Femur (tissue), 1 donor: Measurements from ENCODE around the gene CLIC5.

Experiments used
- DNase-seq: peaks from one replicate; pipeline ENCODE4 v3.0.0-alpha.2; 2017

The CLIC5 gene

DNA sequence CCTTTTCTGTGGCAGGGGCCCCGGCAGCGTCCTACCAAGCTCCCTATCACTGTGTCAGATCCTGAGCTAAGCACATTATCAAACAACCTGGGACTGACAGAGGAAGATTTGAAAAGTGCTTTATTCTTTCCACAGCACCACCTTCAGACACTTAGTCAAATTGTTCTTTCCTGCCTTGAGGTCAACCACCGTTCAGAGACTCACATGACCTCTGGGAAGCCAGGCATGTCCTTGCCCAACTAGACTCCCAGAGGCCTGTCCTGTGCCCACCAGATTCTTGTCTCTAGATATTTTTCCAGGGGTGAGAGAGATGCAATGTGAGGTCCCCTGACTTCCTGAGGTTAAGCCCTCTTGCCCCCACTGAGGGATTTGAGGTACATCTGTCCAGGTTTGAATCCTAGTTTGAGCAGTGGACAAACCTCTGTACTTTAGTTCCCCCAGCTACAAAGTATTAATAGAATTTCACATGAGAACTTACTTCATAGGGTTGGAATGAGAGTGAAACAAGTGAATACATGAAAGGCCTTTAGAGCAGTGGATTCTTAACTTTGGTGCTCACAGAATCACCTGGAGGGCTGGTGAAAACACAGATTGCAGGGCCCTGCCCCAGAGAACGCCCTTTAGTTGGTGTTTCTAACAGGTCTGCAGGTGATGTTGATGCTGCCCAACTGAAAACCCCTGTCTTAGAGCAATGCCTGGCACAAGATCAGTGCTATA, 179.8 kb downstream of the CLIC5 start:
- no peak for DNase-seq

DNA sequence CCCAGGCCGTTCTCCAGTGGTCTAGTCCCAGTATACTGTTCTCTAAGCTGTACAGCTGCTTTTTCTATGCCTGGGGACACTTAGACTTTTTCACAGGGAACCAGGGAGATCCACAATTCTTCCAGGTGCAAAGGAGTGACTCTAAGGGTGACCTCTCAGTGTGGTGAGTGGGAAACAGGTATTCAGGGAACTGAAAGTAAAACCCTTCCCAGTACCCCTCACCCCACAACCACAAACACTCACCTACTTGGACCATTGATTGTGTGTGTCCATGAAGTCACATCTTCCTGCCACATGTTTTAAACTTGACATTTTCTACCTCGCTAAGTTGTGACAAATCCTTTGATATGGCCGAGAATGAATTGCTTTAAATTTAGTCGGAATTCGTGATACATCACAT, 183.6 kb downstream of the CLIC5 start:
- DNase-seq: no peak
